ENCODE measurements around the gene DPEP1.

DNA sequence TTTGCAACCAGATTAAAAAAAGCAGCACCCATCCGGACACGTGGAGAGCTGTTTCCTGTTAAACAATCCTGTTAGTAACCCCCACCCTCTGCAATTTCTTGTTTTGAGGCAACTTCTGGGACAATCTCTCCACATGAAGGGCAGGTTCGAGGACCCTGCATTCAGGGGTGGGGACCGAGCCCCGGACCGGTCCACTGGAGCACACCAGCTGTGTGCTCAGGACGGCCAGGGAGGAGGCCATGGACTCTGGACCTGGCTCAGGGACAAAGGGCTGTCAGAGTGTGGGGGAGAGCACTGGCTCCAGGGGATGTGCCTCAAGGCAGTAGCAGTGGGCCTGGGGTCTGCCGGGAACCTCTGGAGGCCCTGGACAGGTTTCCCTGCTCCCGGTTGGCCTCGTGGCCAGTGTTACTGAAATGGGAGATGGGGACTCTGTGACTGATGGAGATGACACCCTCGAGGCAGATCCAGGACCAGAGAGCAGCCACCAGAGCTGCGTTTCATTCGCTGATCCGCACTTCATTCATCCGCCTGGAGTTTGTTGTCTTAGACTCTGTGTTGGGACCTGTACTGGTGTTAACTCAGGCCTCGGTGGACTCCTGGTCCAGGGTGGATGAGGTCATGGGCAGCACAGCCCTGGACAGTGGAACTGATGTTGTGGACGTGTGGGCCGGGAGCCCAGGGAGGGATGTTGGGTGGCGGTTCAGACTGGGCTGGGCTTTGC, 40.8 kb upstream of the DPEP1 start:
- TF ChIP-seq POLR2A (IDR thresholded peaks at IDR 0.05; ENCODE audit: low read depth, low read length) (no peak), CTCF (IDR thresholded peaks at IDR 0.05; ENCODE audit: extremely low read depth in 1 of 2, insufficient read depth in 1 of 2, low read depth in 1 of 2, low read length in 2 of 2) (no peak)

Data from endothelial cell of umbilical vein (primary cell).